ENCODE data around the gene GNPTAB.
"Not testable (repeated sequence)": the region's sequence is repeated elsewhere in the genome, so short reads cannot be mapped to it uniquely, and the experiment has no call there.

Gene GNPTAB

DNA sequence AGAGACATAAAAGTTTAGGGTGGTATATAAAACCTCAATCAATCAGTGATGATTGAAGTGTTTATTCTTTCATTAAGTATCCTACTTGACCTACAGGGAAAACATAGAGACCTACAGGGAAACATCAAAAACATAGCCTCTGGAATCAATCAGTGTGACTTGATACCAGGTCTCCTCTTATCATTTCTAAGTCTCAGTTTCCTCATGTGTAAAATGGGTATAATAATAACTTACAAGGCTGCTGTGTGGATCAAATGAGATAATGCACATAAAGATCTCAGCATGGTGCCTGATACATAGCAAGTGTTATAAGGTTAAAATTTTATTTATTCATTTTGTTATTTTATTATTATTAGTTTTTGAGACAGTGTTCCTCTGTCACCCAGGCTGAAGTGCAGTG is 22.2 kb upstream of the GNPTAB start:
- no peak for DNase-seq (ENCODE audit: low spot score)

DNA sequence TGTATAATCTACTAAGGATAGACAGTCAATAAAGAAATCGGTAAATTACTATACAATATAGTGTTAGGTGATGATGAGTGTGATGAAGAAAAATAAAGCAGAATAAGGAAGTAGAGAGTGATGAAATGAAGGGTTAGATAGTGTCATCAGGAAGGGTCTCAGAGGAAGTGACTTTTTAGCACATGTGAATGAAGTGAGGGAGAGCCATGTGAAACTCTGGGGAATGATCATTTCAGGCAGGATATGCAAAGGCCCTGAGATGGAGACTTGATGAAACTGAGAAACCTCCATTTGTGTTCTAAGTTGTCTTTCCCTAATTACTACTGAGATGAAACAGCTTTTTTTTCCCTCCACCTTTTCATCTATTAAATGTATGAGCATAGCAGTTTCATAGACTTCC is 19.4 kb upstream of the GNPTAB start:
- DNase-seq (ENCODE audit: low spot score): no peak

DNA sequence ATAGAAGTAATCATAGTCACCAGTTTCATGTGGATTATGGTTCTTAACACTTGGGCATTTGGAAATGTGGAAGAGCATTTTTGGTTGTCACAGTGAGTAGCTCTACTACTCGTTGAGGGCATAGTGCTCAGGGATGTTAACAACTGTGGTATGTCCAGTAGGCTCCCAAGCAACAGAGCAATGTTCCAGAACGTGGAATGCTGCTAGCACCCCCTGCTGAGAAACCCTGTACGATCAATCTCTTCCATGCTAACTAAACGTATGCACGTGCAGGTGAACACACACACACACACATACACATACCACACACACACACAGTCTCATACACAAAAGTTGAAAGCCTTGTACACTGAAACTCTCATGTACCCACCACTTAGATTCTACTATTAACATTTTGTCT is 16.6 kb upstream of the GNPTAB start:
- no peak for DNase-seq (ENCODE audit: low spot score)

DNA sequence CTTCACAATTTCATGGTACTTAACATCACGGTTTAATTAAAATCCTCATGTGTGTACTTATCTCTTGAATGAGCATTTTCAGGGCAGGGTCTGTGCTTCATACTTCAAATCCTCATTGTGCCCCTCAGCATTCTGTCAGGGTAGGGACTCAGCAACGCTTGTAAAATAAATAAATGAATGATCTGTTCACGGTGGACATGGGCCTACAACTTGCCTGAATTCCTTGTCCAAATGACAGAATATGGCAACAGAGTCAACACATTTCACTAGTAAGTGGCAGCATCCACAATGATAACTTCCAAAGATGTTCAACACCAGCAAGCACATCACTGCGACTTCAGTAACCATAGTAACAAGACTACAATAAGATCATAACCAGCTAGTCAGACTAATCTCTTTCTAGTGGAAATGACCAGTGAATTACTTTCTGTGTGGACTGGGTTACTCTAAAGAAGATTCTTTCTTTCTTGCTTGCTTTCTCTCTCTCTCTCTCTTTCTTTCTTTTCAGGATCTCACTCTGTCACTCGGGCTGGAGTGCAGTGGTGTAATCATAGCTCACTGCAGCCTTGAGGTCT is 14.5 kb upstream of the GNPTAB start:
- no peak for DNase-seq (ENCODE audit: low spot score)

DNA sequence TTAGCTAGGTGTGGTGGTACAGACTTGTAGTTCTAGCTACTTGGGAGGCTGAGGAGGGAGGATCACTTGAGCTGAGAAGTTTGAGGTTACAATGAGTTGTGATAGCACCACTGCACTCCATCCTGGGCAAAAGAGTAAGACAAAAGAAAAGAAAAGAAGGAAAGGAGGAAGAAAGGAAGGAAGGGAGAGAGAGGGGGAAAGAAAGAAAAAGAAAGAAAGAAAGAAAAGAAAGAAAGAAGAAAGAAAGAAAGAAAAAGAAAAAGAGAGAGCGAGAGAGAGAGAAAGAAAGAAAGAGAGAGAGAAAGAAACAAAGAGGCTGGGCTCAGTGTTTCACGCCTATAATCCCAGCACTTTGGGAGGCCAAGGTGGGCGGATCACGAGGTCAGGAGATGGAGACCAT is 10.3 kb upstream of the GNPTAB start:
- DNase-seq (ENCODE audit: low spot score): no peak

DNA sequence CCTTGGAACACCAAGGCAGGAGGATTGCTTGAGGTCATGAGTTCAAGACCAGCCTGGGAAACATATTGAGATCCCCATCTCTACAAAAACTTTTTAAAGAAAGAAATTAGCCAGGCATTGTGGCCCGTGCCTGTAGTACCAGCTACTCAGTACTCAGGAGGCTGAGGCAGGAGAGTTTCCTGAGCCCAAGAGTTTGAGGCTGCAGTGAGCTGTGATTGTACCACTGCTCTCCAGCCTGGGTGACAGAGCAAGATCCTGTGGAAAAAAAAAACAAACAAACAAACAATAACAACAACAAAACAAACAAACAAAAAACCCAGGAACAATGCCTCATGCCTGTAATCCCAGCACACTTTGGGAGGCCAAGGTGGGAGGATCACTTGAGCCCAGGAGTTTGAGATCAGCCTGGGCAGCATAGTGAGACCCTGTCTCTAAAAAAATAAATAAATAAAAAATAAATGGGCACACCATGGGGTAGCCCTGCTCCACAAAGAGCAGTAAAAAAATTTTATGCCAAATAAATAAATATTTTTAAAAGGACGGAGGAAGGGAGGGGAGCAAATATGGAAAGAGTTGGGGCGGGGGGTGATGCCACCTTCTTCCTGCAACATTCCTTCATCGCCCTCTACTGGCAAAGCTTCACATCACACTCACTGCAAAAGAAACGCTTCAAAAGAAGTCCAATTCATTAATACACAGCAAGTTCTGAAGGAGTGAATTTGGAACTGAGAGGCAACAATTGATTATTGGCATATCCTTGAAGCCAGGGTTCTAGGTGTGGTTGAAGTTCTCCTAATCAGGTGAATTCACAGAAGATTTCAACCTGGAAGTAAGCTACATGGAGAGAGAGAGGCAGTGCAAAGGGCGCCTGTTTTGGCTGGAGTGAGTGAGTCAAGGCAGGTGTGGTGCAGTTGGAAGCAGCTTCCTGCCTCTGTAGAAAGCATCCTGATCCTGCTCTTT is 8.8 kb upstream of the GNPTAB start:
- peak; percentile 76 for DNase-seq (ENCODE audit: low spot score)

DNA sequence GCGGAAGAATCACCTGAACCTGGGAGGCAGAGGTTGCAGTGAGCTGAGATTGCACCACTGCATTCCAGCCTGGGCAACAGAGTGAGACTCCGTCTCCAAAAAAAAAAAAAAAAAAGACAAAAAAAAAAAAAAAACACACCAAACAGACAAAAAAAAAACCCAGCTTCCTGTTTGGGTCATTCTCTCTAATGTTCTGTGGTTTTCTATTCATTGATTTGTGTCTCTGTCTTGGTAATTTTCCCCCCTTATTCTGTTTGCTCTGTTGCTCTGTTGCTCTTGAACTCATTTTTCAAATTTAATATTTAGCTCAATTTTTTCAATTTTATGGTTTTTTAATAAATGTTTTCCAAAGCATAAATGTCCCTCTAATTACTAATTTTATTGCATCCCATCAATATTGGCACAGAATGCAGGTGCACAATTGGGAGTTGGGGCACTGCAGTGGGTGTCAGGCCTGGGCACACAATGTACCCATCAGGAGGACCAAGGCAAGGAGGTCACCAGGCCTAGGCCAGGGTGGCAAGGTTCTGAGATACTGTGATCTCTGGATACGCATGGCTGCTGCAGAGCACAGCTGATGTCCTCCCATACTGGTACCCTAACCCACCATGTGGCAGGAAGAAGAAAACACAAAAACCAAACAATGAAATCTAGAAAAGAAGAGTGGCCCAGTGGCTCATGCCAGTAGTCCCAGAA is 8.0 kb upstream of the GNPTAB start:
- no peak for DNase-seq (ENCODE audit: low spot score)

DNA sequence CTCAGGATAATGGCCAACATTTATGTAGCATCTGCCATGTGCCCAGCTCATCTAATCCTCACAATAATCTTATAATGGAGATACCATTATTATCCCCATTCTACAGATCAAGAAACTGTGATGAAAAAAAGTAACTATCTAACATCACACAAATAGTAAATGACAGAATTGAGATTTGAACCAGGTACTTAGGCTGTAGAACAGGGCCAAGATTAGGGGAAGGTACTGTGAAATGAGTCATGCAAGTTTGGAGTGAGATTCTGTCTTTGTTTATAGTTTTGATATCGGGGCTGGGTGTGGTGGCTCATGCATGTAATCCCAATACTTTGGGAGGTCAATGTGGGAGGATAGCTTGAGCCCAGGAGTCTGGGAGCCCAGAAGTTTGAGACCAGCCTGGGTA is 1.3 kb upstream of the GNPTAB start:
- no peak for DNase-seq (ENCODE audit: low spot score)

DNA sequence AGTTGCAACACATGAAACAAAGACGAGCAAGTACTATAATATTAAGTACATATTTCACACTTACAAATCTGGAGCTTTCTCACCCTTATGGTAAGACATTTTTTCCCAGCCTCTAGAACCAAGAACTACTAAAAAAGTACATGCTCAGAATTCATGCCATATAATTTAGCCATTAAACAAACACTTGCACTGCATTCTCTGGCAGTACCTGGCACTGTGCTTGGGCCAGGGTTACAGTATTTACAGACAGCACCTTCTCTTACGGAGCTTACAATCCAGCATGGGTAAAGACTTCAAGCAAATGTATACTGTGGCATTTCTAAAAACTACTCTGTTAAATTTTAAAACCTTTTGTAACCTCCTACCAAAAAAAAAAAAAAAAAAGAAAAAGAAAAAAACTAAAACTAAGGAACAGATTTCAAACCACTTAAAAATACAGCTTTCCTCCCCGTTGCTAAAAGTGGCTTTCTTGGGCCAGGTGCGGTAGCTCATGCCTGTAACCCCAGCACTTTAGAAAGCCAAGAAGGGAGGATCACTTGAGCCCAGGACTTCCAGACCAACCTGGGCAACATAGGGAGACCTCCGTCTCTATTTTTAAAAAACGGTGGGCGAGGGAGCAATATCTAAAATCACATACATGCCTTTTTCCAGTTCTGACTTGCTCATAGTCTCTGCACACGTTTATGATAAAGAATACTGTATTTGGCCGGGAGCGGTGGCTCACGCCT is 956 bp downstream of the GNPTAB start:
- DNase-seq (ENCODE audit: low spot score): no peak

DNA sequence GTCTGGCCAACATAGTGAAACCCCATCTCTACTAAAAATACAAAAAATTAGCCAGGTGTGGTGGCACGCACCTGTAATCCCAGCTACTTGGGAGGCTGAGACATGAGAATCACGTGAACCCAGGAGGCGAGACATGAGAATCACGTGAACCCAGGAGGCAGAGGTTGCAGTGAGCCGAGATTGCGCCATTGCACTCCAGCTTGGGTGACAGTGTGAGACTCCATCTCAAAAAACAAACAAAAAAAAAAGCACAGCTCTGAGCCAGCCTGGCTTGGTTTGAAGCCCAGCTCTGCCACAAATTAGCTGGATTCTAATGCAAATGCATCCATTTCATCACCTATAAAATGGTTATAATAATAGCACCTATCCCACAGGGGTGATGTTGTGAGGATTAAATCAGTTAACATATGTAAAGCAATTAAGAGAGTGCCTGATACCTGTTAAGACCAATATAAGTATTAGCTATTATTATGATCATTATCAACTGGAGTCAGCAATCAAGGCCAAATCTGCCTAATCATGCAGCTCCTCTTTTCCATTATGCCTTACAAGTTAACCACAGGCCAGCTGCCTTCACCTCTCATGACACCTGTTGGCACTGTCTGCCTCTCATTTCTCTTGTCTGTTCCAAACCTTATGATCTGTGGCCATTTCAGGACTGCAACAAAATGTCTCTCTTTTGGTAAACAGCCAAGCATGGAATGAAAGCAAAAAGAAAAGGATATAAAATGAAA is 2.1 kb downstream of the GNPTAB start:
- DNase-seq (ENCODE audit: low spot score): no peak

DNA sequence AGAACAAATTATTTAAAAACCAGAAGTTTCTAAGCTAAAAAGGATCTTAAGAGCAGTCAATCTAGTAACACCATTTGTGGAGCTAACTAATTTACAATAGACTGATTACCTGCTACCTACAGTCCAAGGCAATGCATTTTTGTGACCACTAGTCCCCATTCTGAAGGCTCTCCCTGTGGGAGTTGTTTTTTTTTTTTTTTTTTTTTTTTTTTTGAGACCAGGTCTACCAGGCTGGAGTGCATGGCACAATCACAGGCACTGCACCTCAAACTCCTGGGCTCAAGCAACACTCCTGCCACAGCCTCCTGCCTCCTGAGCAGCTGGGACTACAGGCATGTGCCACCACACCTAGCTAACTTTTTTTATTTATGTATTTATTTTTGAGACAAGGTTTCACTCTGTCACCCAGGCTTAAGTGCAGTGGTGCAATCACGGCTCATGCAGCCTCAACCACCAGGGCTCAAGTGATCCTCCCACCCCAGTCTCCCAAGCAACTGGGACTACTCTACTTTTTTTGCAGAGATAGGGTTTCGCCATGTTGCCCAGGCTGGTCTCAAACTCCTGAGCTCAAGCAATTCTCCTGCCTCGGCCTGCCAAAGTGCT is 3.9 kb downstream of the GNPTAB start:
- DNase-seq (ENCODE audit: low spot score): no peak

DNA sequence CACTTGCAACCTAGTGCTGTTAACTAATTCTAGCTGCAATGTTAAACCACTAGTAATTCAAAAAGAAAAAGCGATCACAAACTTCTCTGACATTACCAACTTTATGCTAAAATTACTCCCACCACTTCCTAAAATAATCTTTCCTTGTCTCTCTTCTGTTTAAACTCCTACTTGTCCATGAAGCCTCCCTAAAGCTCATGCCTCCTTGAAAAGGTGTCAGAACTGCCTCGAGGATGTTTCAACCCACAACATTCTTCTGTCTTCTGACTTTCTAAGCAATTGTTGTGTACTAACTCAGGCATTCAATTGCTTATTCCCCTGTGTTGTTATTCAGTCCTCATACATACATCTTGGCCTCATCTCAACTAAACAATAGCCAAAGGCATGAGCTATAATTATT is 5.9 kb downstream of the GNPTAB start:
- DNase-seq (ENCODE audit: low spot score): no peak

DNA sequence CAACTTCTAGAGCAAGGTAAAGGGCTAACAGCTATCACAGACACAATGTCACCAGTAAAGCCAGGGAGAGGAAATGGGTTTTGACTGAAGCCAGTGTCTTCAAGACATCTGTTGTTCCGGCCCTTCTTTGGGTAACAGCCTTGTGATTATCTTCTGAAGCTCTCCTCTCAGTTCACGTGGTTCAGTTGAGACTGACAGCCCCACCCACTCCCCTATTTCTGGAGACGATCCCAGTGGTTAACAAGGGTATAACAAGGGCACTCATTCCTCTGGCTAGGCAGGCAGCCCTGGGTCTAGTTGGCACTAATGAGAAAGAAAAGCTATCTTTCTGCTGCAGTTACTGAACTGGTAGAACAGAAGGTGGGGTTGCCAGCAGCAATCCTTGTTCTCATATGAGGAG is 6.9 kb downstream of the GNPTAB start:
- peak; percentile 85 for DNase-seq (ENCODE audit: low spot score)

DNA sequence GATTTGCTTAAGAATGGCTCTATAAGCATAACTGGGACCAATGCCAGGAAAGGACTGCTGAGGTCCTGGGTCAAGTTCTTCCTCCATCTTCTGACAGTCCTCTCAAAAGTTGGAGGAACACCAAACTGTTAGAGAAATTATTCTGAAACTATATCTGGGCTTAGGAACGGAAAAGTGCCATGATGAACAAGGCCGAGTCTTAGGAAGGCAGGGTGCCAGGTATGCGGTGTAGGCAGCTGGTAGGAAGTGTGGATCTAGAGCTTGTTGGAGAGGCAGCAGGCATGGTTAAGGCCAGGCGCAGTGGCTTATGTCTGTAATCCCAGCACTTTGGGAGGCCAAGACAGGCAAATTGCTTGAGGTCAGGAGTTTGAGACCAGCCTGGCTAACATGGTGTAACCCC is 7.7 kb downstream of the GNPTAB start:
- no peak for DNase-seq (ENCODE audit: low spot score)

DNA sequence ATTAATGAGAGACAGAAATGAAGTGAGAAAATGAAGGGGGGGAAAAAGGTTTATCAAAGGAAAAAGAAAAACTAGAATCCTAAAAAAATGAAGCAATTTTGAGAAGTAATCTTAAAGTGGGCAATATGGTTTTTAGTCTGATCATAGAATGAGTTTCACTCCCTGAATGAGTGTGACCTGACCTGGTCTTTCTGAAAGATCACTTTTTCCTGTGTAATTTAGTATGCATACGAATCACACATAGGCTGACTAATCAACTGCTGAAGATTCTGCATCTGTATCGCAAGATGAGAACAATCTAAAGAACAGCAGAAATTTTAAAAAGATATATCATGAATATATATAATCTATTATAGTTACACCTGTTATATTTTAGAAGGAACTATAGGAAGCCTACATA is 11.3 kb downstream of the GNPTAB start:
- DNase-seq (ENCODE audit: low spot score): peak; percentile 78

DNA sequence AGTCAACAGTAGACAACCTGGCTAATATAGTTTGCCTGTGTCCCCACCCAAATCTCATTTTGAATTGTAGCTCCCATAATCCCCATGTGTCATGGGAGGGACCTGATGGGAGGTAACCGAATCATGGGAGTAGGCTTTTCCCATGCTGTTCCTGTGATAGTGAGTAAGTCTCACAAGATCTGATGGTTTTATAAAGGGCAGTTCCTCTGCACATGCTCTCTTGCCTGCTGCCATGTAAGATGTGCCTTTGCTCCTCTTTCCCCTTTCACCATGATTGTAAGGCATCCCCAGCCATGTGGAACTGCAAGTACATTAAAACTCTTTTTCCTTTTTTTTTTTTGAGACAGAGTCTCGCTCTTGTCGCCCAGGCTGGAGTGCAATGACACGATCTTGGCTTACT is 12.1 kb downstream of the GNPTAB start:
- DNase-seq (ENCODE audit: low spot score): not testable (repeated sequence)

DNA sequence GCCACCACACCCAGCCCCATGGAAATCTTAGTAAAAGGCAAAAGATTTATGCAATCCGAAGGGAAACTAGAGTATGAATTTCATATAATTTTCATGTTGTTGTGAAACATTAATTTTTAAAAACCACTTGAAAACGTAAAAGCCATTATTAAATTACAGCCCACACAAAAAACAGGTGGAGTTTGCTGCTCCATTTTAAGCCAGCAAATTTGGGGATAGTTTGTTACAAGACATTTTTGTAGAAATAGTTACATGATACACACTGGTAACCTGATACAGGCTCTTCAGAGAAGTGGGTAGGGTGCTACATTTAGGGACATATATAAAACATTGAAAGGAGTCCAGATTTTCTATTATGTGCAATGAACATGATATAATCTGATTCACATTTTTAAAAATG is 17.6 kb downstream of the GNPTAB start:
- no peak for DNase-seq (ENCODE audit: low spot score)

DNA sequence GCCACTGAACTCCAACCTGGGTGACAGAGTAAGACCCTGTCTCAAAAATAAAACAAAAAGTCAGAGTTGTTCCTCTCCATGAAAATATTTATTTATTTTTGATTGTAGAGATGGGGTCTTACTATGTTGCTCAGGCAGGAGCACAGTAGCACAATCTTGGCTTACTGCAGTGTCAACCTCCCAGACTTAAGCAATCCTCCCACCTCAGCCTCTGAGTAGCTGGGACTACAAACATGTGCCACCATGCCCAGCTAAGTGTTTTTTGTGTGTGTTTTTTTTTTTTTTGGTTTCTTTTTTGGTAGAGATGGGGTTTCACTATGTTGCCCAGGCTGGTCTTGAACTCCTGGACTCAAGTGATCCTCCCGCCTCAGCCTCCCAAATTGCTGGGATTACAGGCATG is 18.0 kb downstream of the GNPTAB start:
- DNase-seq (ENCODE audit: low spot score): not testable (repeated sequence)

DNA sequence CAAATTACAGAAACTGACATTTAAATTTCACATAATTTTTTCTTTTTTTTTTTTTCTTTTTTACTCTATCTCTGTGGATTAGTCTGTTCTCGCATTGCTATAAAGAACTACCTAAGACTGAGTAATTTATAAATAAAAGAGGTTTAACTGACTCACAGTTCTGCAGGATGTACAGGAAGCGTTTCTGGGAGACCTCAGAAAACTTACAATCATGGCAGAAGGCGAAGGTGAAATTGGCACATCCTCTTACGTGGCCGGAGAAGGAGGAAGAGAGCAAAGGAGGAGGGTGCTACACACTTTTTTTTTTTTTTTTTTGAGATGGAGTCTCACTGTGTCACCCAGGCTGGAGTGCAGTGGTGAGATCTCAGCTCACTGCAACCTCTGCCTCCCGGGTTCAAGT is 19.4 kb downstream of the GNPTAB start:
- DNase-seq (ENCODE audit: low spot score): not testable (repeated sequence)

DNA sequence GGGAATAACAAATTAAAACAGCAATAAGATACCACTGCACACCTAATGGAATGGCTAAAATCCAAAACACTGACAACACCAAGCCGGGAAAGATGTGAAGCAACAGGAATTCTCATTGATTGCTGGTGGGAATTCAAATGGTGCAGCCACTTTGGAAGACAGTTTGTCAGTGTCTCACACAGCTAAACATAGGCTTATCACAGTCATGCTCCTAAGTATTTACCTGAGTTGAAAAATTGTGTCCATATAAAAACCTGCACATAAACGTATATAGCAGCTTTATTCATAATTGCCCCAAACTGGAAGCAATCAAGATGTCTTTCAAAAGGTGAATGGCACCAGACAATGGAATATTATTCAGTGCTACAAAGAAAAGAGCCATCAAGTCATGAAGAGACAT is 21.6 kb downstream of the GNPTAB start:
- no peak for DNase-seq (ENCODE audit: low spot score)

DNA sequence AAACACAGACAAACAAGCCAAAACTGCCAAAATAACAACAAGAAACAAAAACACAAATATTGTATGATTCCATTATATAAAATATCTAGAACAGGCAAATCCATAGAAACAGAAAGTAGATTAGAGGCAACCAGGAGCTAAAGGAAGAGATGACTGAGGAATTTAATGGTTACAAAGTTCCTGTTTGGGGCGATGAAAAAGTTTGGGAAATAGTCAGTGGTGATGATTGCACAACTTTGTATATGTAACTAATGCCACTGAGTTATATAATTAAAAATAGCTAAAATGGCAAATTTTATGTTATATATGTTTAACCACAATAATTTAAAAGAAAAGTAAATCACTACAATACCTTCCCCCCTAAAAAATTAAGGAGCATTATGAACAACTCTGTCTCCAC is 24.5 kb downstream of the GNPTAB start:
- DNase-seq (ENCODE audit: low spot score): no peak
